H1 (cell line): Measurements from ENCODE around the gene SLC15A3. TPM values are rescaled to one million over a fixed set of nuclear protein-coding genes. Genes with fewer than 3 reads are reported as not detected.

Experiments used
- CTCF ChIA-PET: fragments of 300-600 bp; sonication (Branson Sonifier 250); formaldehyde crosslinking; loops from one replicate; lab custom pipeline; 2021; ENCODE audit not compliant: partially characterized antibody; lab: Charles Lee
- POLR2A ChIA-PET: fragments of 300-600 bp; sonication (Branson Sonifier 250); formaldehyde crosslinking; loops from one replicate; lab custom pipeline; 2021; ENCODE audit warnings: inconsistent platforms; ENCODE audit not compliant: partially characterized antibody; lab: Charles Lee
- DNase-seq, 2 experiments: peaks; one replicate each; pipeline versions ENCODE4 v3.0.0 to v3.0.0-alpha.2; 2010 to 2022; ENCODE audit warnings: low spot score in 2 of 2, low read depth in 1 of 2, mixed read lengths in 1 of 2
- FAIRE-seq: peaks from 2 replicates; lab custom pipeline; 2011; peaks lifted over from hg19 to GRCh38; lab: Jason Lieb, UNC
- H2AFZ ChIP-seq: 2 replicates; pipeline ENCODE4 v1.8.1; 2012; ENCODE audit warnings: low read length, inconsistent platforms
- H2AK5ac ChIP-seq: 2 replicates; pipeline ENCODE4 v1.6.1; 2013; ENCODE audit warnings: low read depth, low read length
- H2BK120ac ChIP-seq: replicated peaks from 2 replicates; pipeline ENCODE3; 2013; ENCODE audit warnings: low read depth, low read length, inconsistent platforms
- H2BK12ac ChIP-seq: 2 replicates; pipeline ENCODE4 v1.6.1; 2013; ENCODE audit warnings: low read depth, low read length
- H2BK15ac ChIP-seq: 2 replicates; pipeline ENCODE4 v1.6.1; 2013; ENCODE audit warnings: low read length
- H2BK20ac ChIP-seq: 2 replicates; pipeline ENCODE4 v1.6.1; 2013; ENCODE audit warnings: low read length
- H2BK5ac ChIP-seq: 2 replicates; pipeline ENCODE4 v1.6.1; 2013; ENCODE audit warnings: low read depth, low read length
- H3K14ac ChIP-seq: 2 replicates; pipeline ENCODE4 v1.6.1; 2013; ENCODE audit warnings: inconsistent platforms; ENCODE audit not compliant: insufficient read length
- H3K18ac ChIP-seq: 2 replicates; pipeline ENCODE4 v1.6.1; 2013; ENCODE audit warnings: low read length; ENCODE audit errors: extremely low read depth
- H3K23ac ChIP-seq: 2 replicates; pipeline ENCODE4 v1.6.1; 2013; ENCODE audit warnings: inconsistent platforms; ENCODE audit not compliant: insufficient read length
- H3K23me2 ChIP-seq: 2 replicates; pipeline ENCODE4 v1.6.1; 2013; ENCODE audit warnings: low read depth, low read length
- H3K27ac ChIP-seq: 2 replicates; pipeline ENCODE4 v1.6.1; 2011; ENCODE audit warnings: low read depth, low read length, inconsistent platforms
- H3K27me3 ChIP-seq, 4 experiments: replicated peaks in 1 of 4; 1 replicate in 1 of 4; 2 replicates in 3 of 4; pipeline versions ENCODE4 v1.6.1 to v1.8.1; 2011 to 2013; ENCODE audit warnings: low read length in 3 of 4, mild to moderate bottlenecking in 3 of 4, inconsistent platforms in 2 of 4, mixed read lengths in 2 of 4, moderate library complexity in 1 of 4; ENCODE audit not compliant: control insufficient read depth in 3 of 4, insufficient read depth in 3 of 4; ENCODE audit errors: extremely low read depth in 1 of 4
- H3K36me3 ChIP-seq, 4 experiments: 2 replicates each; pipeline versions ENCODE4 v1.6.1 to v1.8.1; 2011 to 2013; ENCODE audit warnings: mild to moderate bottlenecking in 4 of 4, low read length in 3 of 4, moderate library complexity in 2 of 4, control low read depth in 1 of 4, inconsistent platforms in 1 of 4; ENCODE audit not compliant: insufficient read depth in 4 of 4, control insufficient read depth in 2 of 4
- H3K4ac ChIP-seq: replicated peaks from 2 replicates; pipeline ENCODE3; 2013; ENCODE audit warnings: low read length, low read depth, mixed read lengths, inconsistent platforms; ENCODE audit not compliant: insufficient read length
- H3K4me1 ChIP-seq, 4 experiments: replicated peaks in 1 of 4; 1 replicate in 1 of 4; 2 replicates in 3 of 4; pipeline versions ENCODE4 v1.6.1 to v1.8.1; 2011 to 2013; ENCODE audit warnings: low read length in 3 of 4, inconsistent platforms in 2 of 4, mixed read lengths in 1 of 4; ENCODE audit not compliant: insufficient read depth in 4 of 4, control insufficient read depth in 3 of 4
- H3K4me2 ChIP-seq, 2 experiments: 2 replicates each; pipeline versions ENCODE4 v1.6.1 to v1.8.1; 2011 to 2013; ENCODE audit warnings: low read depth in 2 of 2, low read length in 2 of 2, control low read depth in 1 of 2, inconsistent platforms in 1 of 2, mild to moderate bottlenecking in 1 of 2; ENCODE audit not compliant: insufficient read depth in 1 of 2
- H3K4me3 ChIP-seq, 4 experiments: fragments of 200-600, 300-600 bp in 1 of 4; sonication (generic), shearing (Covaris generic), sonication (Bioruptor Twin) in 1 of 4; 2 replicates each; pipeline versions ENCODE4 v1.5.1 to v1.8.1; 2011 to 2016; ENCODE audit warnings: low read length in 4 of 4, low read depth in 3 of 4, control low read depth in 2 of 4, inconsistent platforms in 2 of 4, mild to moderate bottlenecking in 2 of 4, mixed read lengths in 1 of 4, moderate library complexity in 1 of 4; ENCODE audit not compliant: insufficient read depth in 2 of 4; ENCODE audit errors: extremely low read depth in 1 of 4
- H3K56ac ChIP-seq: replicated peaks from 2 replicates; pipeline ENCODE3; 2013; ENCODE audit warnings: low read depth, mild to moderate bottlenecking, mixed read lengths, low read length, inconsistent platforms; ENCODE audit not compliant: insufficient read length
- H3K79me1 ChIP-seq: 2 replicates; pipeline ENCODE4 v1.6.1; 2013; ENCODE audit warnings: low read depth, low read length, control low read depth
- H3K79me2 ChIP-seq, 2 experiments: 2 replicates each; pipeline versions ENCODE4 v1.6.1 to v1.8.1; 2012 to 2013; ENCODE audit warnings: low read length in 2 of 2, mild to moderate bottlenecking in 2 of 2, inconsistent platforms in 1 of 2; ENCODE audit not compliant: insufficient read depth in 2 of 2, control insufficient read depth in 1 of 2
- H3K9ac ChIP-seq, 4 experiments: replicated peaks in 1 of 4; 1 replicate in 1 of 4; 2 replicates in 3 of 4; pipeline versions ENCODE4 v1.6.1 to v1.8.1; 2011 to 2013; ENCODE audit warnings: low read depth in 3 of 4, low read length in 3 of 4, control low read depth in 2 of 4, mild to moderate bottlenecking in 2 of 4, moderate library complexity in 2 of 4, inconsistent platforms in 1 of 4; ENCODE audit errors: extremely low read depth in 1 of 4
- H3K9me3 ChIP-seq, 2 experiments: 2 replicates each; pipeline versions ENCODE4 v1.6.1 to v1.8.1; 2012 to 2013; ENCODE audit warnings: mild to moderate bottlenecking in 2 of 2, moderate library complexity in 2 of 2, control low read depth in 1 of 2, inconsistent platforms in 1 of 2, low read depth in 1 of 2, low read length in 1 of 2, mixed read lengths in 1 of 2; ENCODE audit not compliant: insufficient read depth in 2 of 2
- H4K20me1 ChIP-seq, 2 experiments: replicated peaks in 1 of 2; 2 replicates each; pipeline versions ENCODE3 to v1.8.1; 2011 to 2013; ENCODE audit warnings: inconsistent platforms in 2 of 2, low read length in 2 of 2, mild to moderate bottlenecking in 1 of 2; ENCODE audit not compliant: insufficient read depth in 2 of 2, control insufficient read depth in 1 of 2
- H4K5ac ChIP-seq: 2 replicates; pipeline ENCODE4 v1.6.1; 2013; ENCODE audit warnings: low read length, low read depth, mixed read lengths, inconsistent platforms; ENCODE audit not compliant: insufficient read length
- H4K8ac ChIP-seq: 2 replicates; pipeline ENCODE4 v1.8.0; 2013; ENCODE audit warnings: mild to moderate bottlenecking, moderate library complexity, low read length, inconsistent platforms; ENCODE audit not compliant: insufficient read depth; ENCODE audit errors: extremely low read depth
- H4K91ac ChIP-seq: replicated peaks from 2 replicates; pipeline ENCODE3; 2013; ENCODE audit warnings: low read length, mixed read lengths, inconsistent platforms; ENCODE audit not compliant: insufficient read length
- SIN3A ChIP-seq, 2 experiments: IDR thresholded peaks in 1 of 2; conservative IDR thresholded peaks in 1 of 2; 2 replicates each; pipeline ENCODE4 v1.6.1; 2011 to 2012; ENCODE audit warnings: low read length in 2 of 2, improper control_type of control experiment in 1 of 2, low read depth in 1 of 2, mild to moderate bottlenecking in 1 of 2
- WGBS, 2 experiments: shearing (Covaris generic) in 1 of 2; methylation state at CpG; one replicate each; pipeline versions ENCODE4 v1.1.6 to v1.1.7; 2013 to 2015; ENCODE audit warnings: low lambda C conversion rate in 2 of 2, mixed read lengths in 2 of 2, inconsistent platforms in 1 of 2, low coverage in 1 of 2, missing lambda C conversion rate in 1 of 2; ENCODE audit not compliant: insufficient replicate concordance in 2 of 2, insufficient coverage in 1 of 2, insufficient read length in 1 of 2; ENCODE audit errors: extremely low coverage in 1 of 2, missing lambda C conversion rate in 1 of 2; 5-methylcytosine and 5-hydroxymethylcytosine counted together
- polyA plus RNA-seq, 7 experiments: library from polyadenylated mRNA; depleted of rRNA in 3 of 7; stranded (reverse) in 5 of 7; unstranded in 2 of 7; fragments of >200 nt in 5 of 7; fragments of 200-250 nt in 2 of 7; gene quantifications; 1 replicate in 5 of 7; 2 replicates in 1 of 7; 4 replicates in 1 of 7; pipeline versions ENCODE4 v1.2.1 to v1.2.3, GENCODE V29; 2011 to 2013; ENCODE audit warnings: missing spikeins in 2 of 7, mixed read lengths in 2 of 7
- total RNA-seq: library from RNA; stranded (reverse); fragmentation: NEBNext Ultra II Directional; extraction: Animal tissue kit (Norgen Biotek cat#: 25700); gene quantifications from 2 replicates; pipeline ENCODE4 v1.2.1, GENCODE V29; 2021

SLC15A3 gene
- total and polyA plus RNA-seq, 2 of the 8 experiments (the other 6 are each of a cell fraction or from before 2014, with no cell fraction given), result 25.8 to 31.0 TPM

GRCh38 chr11:60974726-60975125 is 22.8 kb upstream of the SLC15A3 start:
- Histone ChIP-seq H3K79me1 (no peaks in the 10 kb centered on the region), H2AFZ (no peak overlapping the region), H4K8ac (no peak overlapping the region), H3K56ac (no peak overlapping the region), H3K9ac (no peak overlapping the region), H3K27me3 (no peaks in the 10 kb centered on the region; a peak in 1 of 7 replicates), H3K9me3 (no peaks in the 10 kb centered on the region), H3K23me2 (no peaks in the 10 kb centered on the region), H2BK20ac (no peak overlapping the region), H3K79me2 (no peaks in the 10 kb centered on the region), H2BK5ac (no peak overlapping the region), H3K4me3 (no peak overlapping the region), H3K18ac (no peak overlapping the region), H2BK12ac (no peak overlapping the region), H3K4ac (no peak overlapping the region), H4K20me1 (no peaks in the 10 kb centered on the region), H2BK15ac (no peak overlapping the region), H2AK5ac (no peak overlapping the region), H4K5ac (no peak overlapping the region), H3K4me1 (no peaks in the 10 kb centered on the region), H3K27ac (no peak overlapping the region), H3K4me2 (no peak overlapping the region), H4K91ac (no peak overlapping the region), H2BK120ac (no peak overlapping the region), H3K36me3 (no peaks in the 10 kb centered on the region), H3K23ac (no peak overlapping the region), H3K14ac (no peak overlapping the region)
- ChIA-PET POLR2A (no interaction called here), CTCF (interaction anchor here (1.0 kb wide), 1 partner anchor 8 kb away, joined by 3 read pairs; no protein-coding TSS in a partner anchor)
- DNase-seq, result no peak
- WGBS, 2 experiments, result 86% methylated on average over 6 of the region's 6 CpGs; no CpG with 5 or more reads in 1 of the 2 experiments
- FAIRE-seq, result no peak
- TF ChIP-seq SIN3A (conservative IDR thresholded peaks at IDR 0.05 in 1 of 2, IDR thresholded peaks at IDR 0.05 in 1 of 2; ENCODE audit: low read depth in 1 of 2, low read length in 2 of 2), result no peak
